ENCODE data around the gene SCAMP4.
A peak's percentile ranks its signal among the peaks of the same experiment; 100 is the strongest.
"Not testable (repeated sequence)": the region's sequence is repeated elsewhere in the genome, so short reads cannot be mapped to it uniquely, and the experiment has no call there.

The SCAMP4 gene

GRCh38 chr19:1883784-1884183 is 21.4 kb upstream of the SCAMP4 start:
- DNase-seq = no peak

GRCh38 chr19:1884291-1884718 is 20.9 kb upstream of the SCAMP4 start:
- no peak for DNase-seq

GRCh38 chr19:1884719-1885334 is 20.4 kb upstream of the SCAMP4 start:
- no peak for DNase-seq

- peak; percentile 94 for DNase-seq
Observed at GRCh38 chr19:1885398-1886119, 19.6 kb upstream of the SCAMP4 start, which contains the start of gene ABHD17A. TSS of gene ABHD17A (minus strand) at chr19:1885496. CDS start at chr19:1881566, 3,930 bp downstream.

GRCh38 chr19:1886360-1886759 is 18.8 kb upstream of the SCAMP4 start:
- not testable (repeated sequence) for DNase-seq

GRCh38 chr19:1888385-1888784 is 16.8 kb upstream of the SCAMP4 start:
- no peak for DNase-seq

- DNase-seq = no peak
Observed at GRCh38 chr19:1889907-1890306, 15.3 kb upstream of the SCAMP4 start.

- no peak for DNase-seq
Observed at GRCh38 chr19:1893791-1894190, 11.4 kb upstream of the SCAMP4 start.

GRCh38 chr19:1896508-1896907 is 8.7 kb upstream of the SCAMP4 start:
- no peak for DNase-seq

GRCh38 chr19:1901940-1902404 is 3.2 kb upstream of the SCAMP4 start:
- no peak for DNase-seq

GRCh38 chr19:1902923-1903322 is 2.3 kb upstream of the SCAMP4 start:
- no peak for DNase-seq

GRCh38 chr19:1904860-1905109 is 414 bp upstream of the SCAMP4 start:
- no peak for DNase-seq

GRCh38 chr19:1905863-1906375 is 720 bp downstream of the SCAMP4 start:
- DNase-seq = no peak

GRCh38 chr19:1906985-1907562 is 1.9 kb downstream of the SCAMP4 start:
- no peak for DNase-seq

GRCh38 chr19:1907563-1908363 is 2.6 kb downstream of the SCAMP4 start:
- DNase-seq = no peak

- DNase-seq = no peak
Observed at GRCh38 chr19:1908364-1908678, 3.1 kb downstream of the SCAMP4 start.

GRCh38 chr19:1909761-1910080 is 4.5 kb downstream of the SCAMP4 start:
- DNase-seq = no peak

GRCh38 chr19:1910177-1910576 is 5.0 kb downstream of the SCAMP4 start:
- no peak for DNase-seq

GRCh38 chr19:1911098-1911497 is 5.9 kb downstream of the SCAMP4 start:
- DNase-seq = no peak

GRCh38 chr19:1911995-1912394 is 6.8 kb downstream of the SCAMP4 start:
- DNase-seq = no peak

GRCh38 chr19:1912760-1913505 is 7.7 kb downstream of the SCAMP4 start:
- no peak for DNase-seq

GRCh38 chr19:1913781-1914577 is 8.8 kb downstream of the SCAMP4 start:
- no peak for DNase-seq

Measured in stimulated activated CD4-positive, alpha-beta T cell treated with anti-CD3 and anti-CD28 coated beads, Interleukin-1b, Interleukin-23, amount 100 ng/mL, for 48 hours (primary cell).